ENCODE measurements around the gene NASP. TPM values are rescaled to one million over a fixed set of nuclear protein-coding genes. Genes with fewer than 3 reads are reported as not detected.

Gene NASP
- total and polyA plus RNA-seq, 2 of the 13 experiments (the other 11 are each of a cell fraction or from before 2014, with no cell fraction given): 132 to 256 TPM

DNA sequence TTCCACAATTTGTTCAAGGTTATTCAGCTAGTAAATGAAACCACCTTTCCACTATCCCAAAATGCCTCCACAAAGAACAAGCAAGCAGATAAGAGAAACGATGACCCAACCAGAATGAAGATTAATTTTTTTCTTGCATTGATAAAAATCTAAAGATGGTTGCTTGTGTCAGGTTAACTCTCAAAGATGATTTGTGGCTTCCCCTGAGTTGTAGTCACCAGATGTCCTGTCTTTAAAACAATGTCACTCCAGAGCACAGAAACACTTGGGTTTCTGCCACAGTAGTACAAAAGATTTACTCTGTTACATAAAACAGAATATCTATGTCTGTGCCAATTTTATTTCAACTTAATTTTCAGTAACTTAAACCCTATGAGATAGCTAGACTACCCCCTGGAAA lies 51.4 kb downstream of the NASP start:
- Histone ChIP-seq H3K27ac (ENCODE audit: extremely low read length, insufficient read depth, low read length) (no peak overlapping the region), H3K9ac (ENCODE audit: insufficient read depth, low read depth, low read length) (no peak overlapping the region), H3K4me1 (ENCODE audit: insufficient read depth, low read length) (0 out of 2 replicates have a peak, but pooled peaks cover 1% of the 10 kb centered on the region), H3K9me3 (ENCODE audit: low read length) (no peaks in the 10 kb centered on the region), H2AFZ (ENCODE audit: low read length) (no peak overlapping the region), H3K36me3 (replicated peaks in 1 of 2; ENCODE audit: control insufficient read depth in 1 of 2, insufficient read depth in 2 of 2, low read length in 2 of 2) (peaks cover 16 to 91% of the 10 kb centered on the region in 2 experiments), H3K4me3 (replicated peaks in 1 of 3; ENCODE audit: insufficient read depth in 1 of 3, low read depth in 2 of 3, low read length in 3 of 3) (no peak overlapping the region), H3K27me3 (ENCODE audit: control insufficient read depth in 1 of 2, insufficient read depth in 2 of 2, low read length in 2 of 2) (no peaks in the 10 kb centered on the region), H3K79me2 (ENCODE audit: insufficient read depth, low read length) (no peaks in the 10 kb centered on the region), H4K20me1 (ENCODE audit: insufficient read depth, low read length) (peaks cover 2% of the 10 kb centered on the region; the same call in 1 of the 2 replicates), H3K4me2 (ENCODE audit: low read depth, low read length) (no peak overlapping the region)
- POLR2A ChIA-PET: no interaction called here
- WGBS (ENCODE audit: low lambda C conversion rate): 93% methylated on average over 1 of the region's 1 CpG
- intact Hi-C loops (cut with micrococcal nuclease; ENCODE audit: unreplicated experiment): no loop called here
- no TSS peak for BruUV-seq (replicated peaks)
- ATAC-seq: no peak
- CTCF ChIA-PET (ENCODE audit: low intra/inter-chr PET ratio, low total read pairs): no interaction called here
- in situ Hi-C loops (cut with HindIII; ENCODE audit: extremely low pct_ligation_motif_present, low pct_unique_long_range_greater_than_20kb): no loop called here
- no peak for DNase-seq (ENCODE audit: low spot score)
- TF ChIP-seq ZNF598 (CRISPR knock-in tag; IDR thresholded peaks at IDR 0.05; ENCODE audit: borderline replicate concordance) (no peak), ZMYM3 (CRISPR knock-in tag; IDR thresholded peaks at IDR 0.05) (no peak), KIAA2018 (CRISPR knock-in tag; IDR thresholded peaks at IDR 0.05; ENCODE audit: borderline replicate concordance) (no peak), GTF3A (CRISPR knock-in tag; conservative IDR thresholded peaks at IDR 0.05) (no peak), GATA4 (IDR thresholded peaks at IDR 0.05; ENCODE audit: borderline replicate concordance, low read depth) (no peak)
- no peak for FAIRE-seq

All from HepG2 (cell line).